ENCODE measurements around the gene C10orf90. TPM values are rescaled to one million over a fixed set of nuclear protein-coding genes. Genes with fewer than 3 reads are reported as not detected.

Gene C10orf90
- total RNA-seq, 1 experiment from 2014 or later: not detected

- no peak for DNase-seq (ENCODE audit: low spot score)
- in situ Hi-C loops (cut with HindIII; ENCODE audit: low sequenced_read_pairs): no loop called here
Observed at GRCh38 chr10:126421756-126422256, 248.7 kb downstream of the C10orf90 start.

- no peak for DNase-seq (ENCODE audit: low spot score)
- in situ Hi-C loops (cut with HindIII; ENCODE audit: low sequenced_read_pairs): no loop called here
Observed at GRCh38 chr10:126420567-126421300, 249.8 kb downstream of the C10orf90 start.

- in situ Hi-C loops (cut with HindIII; ENCODE audit: low sequenced_read_pairs): no loop called here
- no peak for DNase-seq (ENCODE audit: low spot score)
Observed at GRCh38 chr10:126417220-126417825, 253.2 kb downstream of the C10orf90 start.

GRCh38 chr10:126409821-126410220 is 260.7 kb downstream of the C10orf90 start:
- no peak for DNase-seq (ENCODE audit: low spot score)
- in situ Hi-C loops (cut with HindIII; ENCODE audit: low sequenced_read_pairs): no loop called here

GRCh38 chr10:126408953-126409641 is 261.4 kb downstream of the C10orf90 start:
- in situ Hi-C loops (cut with HindIII; ENCODE audit: low sequenced_read_pairs): no loop called here
- no peak for DNase-seq (ENCODE audit: low spot score)

- no peak for DNase-seq (ENCODE audit: low spot score)
- in situ Hi-C loops (cut with HindIII; ENCODE audit: low sequenced_read_pairs): no loop called here
Observed at GRCh38 chr10:126407831-126408230, 262.7 kb downstream of the C10orf90 start.

- in situ Hi-C loops (cut with HindIII; ENCODE audit: low sequenced_read_pairs): no loop called here
- no peak for DNase-seq (ENCODE audit: low spot score)
Observed at GRCh38 chr10:126405239-126405775, 265.2 kb downstream of the C10orf90 start.

GRCh38 chr10:126402721-126403695 is 267.5 kb downstream of the C10orf90 start:
- in situ Hi-C loops (cut with HindIII; ENCODE audit: low sequenced_read_pairs): no loop called here
- DNase-seq (ENCODE audit: low spot score): no peak

GRCh38 chr10:126400641-126401040 is 269.9 kb downstream of the C10orf90 start:
- no peak for DNase-seq (ENCODE audit: low spot score)
- in situ Hi-C loops (cut with HindIII; ENCODE audit: low sequenced_read_pairs): no loop called here

GRCh38 chr10:126398924-126399323 is 271.6 kb downstream of the C10orf90 start:
- in situ Hi-C loops (cut with HindIII; ENCODE audit: low sequenced_read_pairs): no loop called here
- DNase-seq (ENCODE audit: low spot score): no peak

- DNase-seq (ENCODE audit: low spot score): no peak
- in situ Hi-C loops (cut with HindIII; ENCODE audit: low sequenced_read_pairs): no loop called here
Observed at GRCh38 chr10:126398383-126398743, 272.1 kb downstream of the C10orf90 start.

GRCh38 chr10:126397640-126398382 is 272.7 kb downstream of the C10orf90 start:
- no peak for DNase-seq (ENCODE audit: low spot score)
- in situ Hi-C loops (cut with HindIII; ENCODE audit: low sequenced_read_pairs): no loop called here

- in situ Hi-C loops (cut with HindIII; ENCODE audit: low sequenced_read_pairs): no loop called here
- DNase-seq (ENCODE audit: low spot score): no peak
Observed at GRCh38 chr10:126397156-126397555, 273.3 kb downstream of the C10orf90 start.

GRCh38 chr10:126394948-126395347 is 275.5 kb downstream of the C10orf90 start:
- in situ Hi-C loops (cut with HindIII; ENCODE audit: low sequenced_read_pairs): no loop called here
- DNase-seq (ENCODE audit: low spot score): no peak

GRCh38 chr10:126393076-126393475 is 277.4 kb downstream of the C10orf90 start:
- in situ Hi-C loops (cut with HindIII; ENCODE audit: low sequenced_read_pairs): no loop called here
- no peak for DNase-seq (ENCODE audit: low spot score)

GRCh38 chr10:126392469-126392868 is 278.0 kb downstream of the C10orf90 start:
- DNase-seq (ENCODE audit: low spot score): no peak
- in situ Hi-C loops (cut with HindIII; ENCODE audit: low sequenced_read_pairs): no loop called here

- in situ Hi-C loops (cut with HindIII; ENCODE audit: low sequenced_read_pairs): no loop called here
- no peak for DNase-seq (ENCODE audit: low spot score)
Observed at GRCh38 chr10:126392068-126392467, 278.4 kb downstream of the C10orf90 start.

GRCh38 chr10:126391192-126391885 is 279.2 kb downstream of the C10orf90 start:
- in situ Hi-C loops (cut with HindIII; ENCODE audit: low sequenced_read_pairs): no loop called here

More at GRCh38 chr10:126391192-126391885, 279.2 kb downstream of the C10orf90 start:
- DNase-seq (ENCODE audit: low spot score): no peak

All from G401 (cell line).